Amniotic stem cell (primary cell): Measurements from ENCODE around the gene SMAD3.
A peak's percentile ranks its signal among the peaks of the same experiment; 100 is the strongest.
"Not testable (repeated sequence)": the region's sequence is repeated elsewhere in the genome, so short reads cannot be mapped to it uniquely, and the experiment has no call there.

ENCODE experiments used
- DNase-seq: peaks from one replicate; lab custom pipeline; 2025; lab: John Stamatoyannopoulos, UW

The SMAD3 gene

GRCh38 chr15:67065531-67066005 lies at the start of gene SMAD3:
Gene SMAD3, plus strand, starts transcription at chr15:67065602. Its CDS starts 553 bp downstream, at chr15:67066155.
- DNase-seq: peak; percentile 87

DNA sequence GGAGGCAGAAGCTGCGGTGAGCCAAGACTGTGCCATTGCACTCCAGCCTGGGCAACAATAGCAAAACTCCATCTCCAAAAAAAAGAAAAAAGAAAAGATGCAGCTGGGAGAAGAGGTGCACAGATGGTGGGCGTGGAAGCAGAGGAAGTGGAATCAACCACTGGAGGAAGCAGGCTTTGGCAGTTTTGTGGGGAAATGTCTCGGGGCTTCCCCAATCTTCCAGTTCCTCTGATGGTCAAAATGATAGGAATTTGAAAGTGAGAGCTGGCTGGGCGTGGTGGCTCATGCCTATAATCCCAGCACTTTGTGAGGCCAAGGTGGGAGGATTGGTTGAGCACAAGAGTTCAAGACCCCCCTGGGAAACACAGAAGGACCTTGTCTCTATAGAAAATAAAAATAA lies 48.1 kb upstream of the SMAD3 start:
- DNase-seq: no peak

GRCh38 chr15:67018026-67018425 lies 47.4 kb upstream of the SMAD3 start:
- DNase-seq: no peak

DNA sequence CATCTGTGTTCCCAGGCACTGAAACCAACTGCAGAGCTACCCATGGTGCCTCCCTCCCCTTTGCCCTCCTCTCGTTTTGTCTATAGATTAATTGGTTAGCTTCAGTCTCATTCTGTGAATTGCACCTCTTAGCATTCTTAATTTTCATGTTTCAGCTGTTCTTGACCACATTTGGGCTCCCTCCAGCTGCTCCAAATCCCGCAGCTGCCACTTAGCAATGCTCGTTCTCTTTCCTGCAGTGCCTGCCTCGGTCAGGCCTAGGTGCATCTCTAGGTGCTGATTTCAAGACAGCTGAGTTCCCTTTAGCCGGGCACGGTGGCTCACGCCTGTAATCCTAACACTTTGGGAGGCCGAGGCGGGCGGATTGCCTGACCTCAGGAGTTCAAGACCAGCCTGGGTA lies 47.0 kb upstream of the SMAD3 start:
- DNase-seq: no peak

DNA sequence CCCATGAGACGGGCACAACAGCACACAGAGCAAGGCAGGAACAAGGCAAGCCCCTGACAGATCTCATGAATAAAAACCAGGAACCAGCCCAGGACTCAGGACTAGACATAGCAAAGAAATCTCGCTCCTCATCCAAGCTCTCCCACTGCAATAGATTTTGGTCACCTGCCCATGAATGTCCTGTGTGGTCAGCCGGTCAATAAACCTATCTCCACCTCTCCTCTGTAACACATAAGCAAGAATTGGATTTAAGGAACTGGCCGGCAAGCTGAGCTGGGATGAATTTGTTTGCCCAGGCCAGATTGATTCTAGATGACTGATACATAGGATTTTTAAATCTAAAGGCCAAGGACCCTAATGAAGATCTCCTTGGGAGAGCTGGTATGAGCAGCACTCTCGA lies 46.3 kb upstream of the SMAD3 start:
- no peak for DNase-seq

DNA sequence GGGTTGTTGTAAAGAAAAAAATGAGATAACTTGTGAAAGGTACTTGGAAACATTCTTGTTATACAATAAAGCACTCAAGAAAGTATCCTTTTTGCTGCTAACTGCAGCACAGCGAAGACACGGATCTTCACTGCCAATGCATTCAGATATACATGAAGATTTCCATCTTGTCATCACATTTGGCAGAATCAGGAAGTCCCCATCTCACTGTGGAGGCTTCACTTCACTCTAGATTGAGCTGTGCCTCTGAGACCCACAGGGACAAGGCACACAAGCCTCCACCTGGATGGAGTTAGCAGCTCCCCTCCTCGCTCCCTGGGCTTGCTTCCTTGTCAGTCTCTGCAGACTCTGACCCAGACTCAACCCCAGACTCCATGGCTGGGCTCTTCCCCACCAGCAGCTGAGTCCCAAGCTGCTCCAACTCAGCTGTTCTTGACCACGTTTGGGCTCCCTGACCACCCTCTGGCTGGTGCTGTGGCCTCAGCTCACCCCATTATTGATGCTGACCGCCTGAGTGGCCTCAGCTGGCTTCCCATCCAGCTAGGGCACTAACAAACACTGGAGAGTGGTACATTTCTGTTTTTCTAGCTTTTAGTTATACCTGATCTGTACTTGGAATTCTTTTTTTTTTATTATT lies 45.4 kb upstream of the SMAD3 start:
- DNase-seq: no peak

- not testable (repeated sequence) for DNase-seq
These were observed 44.7 kb upstream of the SMAD3 start for GRCh38 chr15:67020668-67021067.

- no peak for DNase-seq
These were observed 43.9 kb upstream of the SMAD3 start for GRCh38 chr15:67021455-67021854.

GRCh38 chr15:67022587-67023105 lies 42.8 kb upstream of the SMAD3 start:
- no peak for DNase-seq

- no peak for DNase-seq
These were observed 41.7 kb upstream of the SMAD3 start for GRCh38 chr15:67023517-67024313.

GRCh38 chr15:67024314-67024997 lies 40.9 kb upstream of the SMAD3 start:
- DNase-seq: peak; percentile 91

GRCh38 chr15:67024998-67025368 lies 40.4 kb upstream of the SMAD3 start:
- DNase-seq: no peak

GRCh38 chr15:67025719-67026609 lies 39.4 kb upstream of the SMAD3 start:
- DNase-seq: no peak

DNA sequence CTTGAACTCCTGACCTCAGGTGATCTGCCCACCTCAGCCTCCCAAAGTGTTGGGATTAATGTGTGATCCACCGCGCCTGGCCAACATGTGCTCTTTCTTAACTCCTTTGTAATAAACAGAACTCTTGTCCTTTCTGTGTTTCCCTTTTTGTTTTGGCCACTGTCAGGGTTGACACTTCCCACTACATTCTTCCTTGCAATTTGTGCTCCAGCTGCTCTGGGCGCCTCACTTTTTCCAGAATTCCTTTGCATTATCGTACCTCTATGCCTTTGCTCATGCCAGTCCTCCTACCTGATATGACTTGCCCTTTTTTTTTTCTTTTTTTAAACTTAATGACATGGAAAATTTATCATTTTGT lies 38.8 kb upstream of the SMAD3 start:
- no peak for DNase-seq

DNA sequence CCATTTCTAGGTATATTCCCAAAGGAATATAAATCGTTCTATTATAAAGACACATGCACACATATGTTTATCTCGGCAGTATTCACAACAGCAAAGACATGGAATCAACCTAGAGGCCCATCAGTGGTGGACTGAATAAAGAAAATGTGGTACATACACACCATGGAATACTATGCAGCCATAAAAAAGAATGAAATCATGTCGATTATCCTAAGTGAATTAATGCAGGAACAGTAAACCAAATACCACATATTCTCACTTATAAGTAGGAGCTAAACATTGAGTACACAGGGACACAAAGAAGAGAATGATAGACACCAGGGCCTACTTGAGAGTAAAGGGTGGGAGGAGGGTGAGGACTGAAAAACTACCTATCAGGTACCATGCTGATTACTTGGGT lies 37.0 kb upstream of the SMAD3 start:
- DNase-seq: not testable (repeated sequence)

DNA sequence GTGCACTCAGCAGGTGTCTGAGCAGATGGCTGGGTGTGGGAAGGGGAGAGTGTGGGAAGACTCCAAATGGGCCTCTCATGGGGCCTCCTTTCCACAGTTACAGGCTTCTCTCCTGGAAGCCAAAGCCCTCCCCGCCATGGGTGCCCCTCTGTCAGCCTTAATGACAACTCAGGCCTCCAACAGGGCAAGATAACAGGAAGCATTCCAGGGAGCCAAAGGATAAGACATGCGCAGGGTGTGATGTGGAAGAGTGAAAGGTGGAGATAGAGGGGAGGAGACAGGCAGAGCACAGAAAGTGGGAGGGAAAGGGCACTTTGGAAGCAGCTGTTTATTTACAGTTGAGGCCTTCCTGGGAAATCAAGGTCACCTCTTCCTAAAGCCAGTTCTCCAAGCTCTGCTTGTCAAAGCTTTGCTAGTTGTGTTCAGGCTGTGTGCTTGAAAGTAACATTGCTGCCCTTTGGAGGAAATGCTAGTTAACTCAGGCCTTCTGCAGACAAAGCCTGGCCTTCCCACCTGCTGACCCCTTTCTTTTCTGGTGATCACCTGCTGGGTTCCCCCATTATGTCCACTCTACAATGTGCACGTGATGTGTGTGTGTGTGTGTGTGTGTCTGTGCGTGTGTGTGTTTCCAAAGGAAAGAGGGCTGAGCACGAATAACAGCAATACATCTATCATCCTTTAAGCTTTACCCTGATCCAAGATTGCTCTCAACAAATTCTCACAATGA lies 35.2 kb upstream of the SMAD3 start:
- no peak for DNase-seq

DNA sequence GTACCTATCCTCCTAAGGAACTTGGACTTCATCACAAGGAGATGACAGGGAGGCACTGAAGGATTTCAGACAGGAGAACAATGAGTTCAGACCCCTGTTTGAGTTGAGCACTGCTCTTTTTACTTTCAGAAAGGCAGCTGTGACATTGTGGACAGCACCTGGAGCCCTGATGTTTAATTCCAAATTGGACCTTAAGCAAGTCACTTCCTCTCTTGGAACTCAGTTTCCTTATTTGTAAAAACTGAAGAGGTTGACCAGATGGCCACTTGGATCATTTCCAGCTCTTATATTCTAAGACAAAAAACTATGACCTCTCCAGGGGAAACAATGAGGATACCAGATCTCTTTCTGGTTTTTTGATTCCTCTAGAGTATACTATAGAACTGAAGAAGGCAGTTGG lies 34.1 kb upstream of the SMAD3 start:
- DNase-seq: no peak

DNA sequence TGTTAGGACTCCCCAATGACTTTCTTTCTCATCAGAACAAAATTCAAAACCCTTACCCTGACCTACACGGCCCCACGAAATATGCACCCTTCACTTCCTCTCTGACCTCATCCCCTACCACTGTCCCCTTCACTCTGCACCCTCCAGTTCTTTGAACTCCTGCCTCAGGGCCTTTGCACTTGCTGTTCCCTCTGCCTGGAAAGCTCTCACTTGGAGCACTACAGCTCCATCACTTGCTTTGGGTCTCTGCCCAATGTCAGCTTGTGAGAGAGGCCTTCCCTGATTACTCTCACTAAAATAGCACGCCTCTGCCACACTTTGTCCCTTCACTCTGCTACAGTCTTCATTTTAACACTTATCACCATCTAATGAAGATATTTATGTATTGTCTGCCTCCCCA lies 32.8 kb upstream of the SMAD3 start:
- no peak for DNase-seq

DNA sequence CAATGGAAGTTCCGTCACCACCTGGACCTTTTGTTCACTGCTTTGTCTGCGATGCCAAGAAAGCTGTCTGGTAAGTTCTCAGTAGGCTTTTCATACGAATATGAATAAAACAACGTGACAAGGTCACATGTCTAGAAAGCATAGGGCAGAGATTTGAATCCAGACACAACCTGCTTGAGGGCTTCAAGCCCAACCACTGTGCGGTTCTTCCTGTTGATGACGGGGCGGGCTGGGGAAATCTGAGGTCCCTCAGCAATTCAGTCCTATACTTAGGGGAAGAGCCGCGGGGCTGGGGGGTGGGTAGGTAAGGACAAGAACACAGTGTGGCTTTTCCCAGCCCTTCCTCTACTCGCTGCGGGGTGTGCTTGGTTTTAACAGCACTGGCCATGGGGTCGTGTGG lies 32.4 kb upstream of the SMAD3 start:
- no peak for DNase-seq

DNA sequence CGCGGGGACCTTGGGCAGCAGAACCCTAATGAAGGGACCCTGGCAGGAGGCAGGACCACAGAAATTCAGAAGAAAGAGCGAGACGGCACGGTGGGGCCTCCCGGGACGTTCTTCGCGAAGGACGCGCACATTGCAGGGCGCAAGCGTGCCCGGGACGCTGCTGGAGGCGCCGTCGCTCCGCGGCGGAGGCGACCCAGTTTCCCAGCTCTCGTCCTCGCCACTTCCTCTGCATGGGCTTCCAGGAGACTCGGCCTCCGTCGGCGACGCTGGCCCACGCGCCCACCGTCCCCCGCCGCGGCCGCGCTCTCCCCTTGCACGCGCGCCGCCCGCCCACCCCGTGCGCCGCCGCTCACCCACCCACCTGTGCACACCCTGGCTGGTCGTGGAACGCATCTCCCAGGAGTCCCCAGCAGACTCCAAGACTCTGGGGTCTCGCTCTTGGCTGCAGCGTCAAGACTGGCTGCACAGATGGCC lies 31.8 kb upstream of the SMAD3 start:
- DNase-seq: no peak

DNA sequence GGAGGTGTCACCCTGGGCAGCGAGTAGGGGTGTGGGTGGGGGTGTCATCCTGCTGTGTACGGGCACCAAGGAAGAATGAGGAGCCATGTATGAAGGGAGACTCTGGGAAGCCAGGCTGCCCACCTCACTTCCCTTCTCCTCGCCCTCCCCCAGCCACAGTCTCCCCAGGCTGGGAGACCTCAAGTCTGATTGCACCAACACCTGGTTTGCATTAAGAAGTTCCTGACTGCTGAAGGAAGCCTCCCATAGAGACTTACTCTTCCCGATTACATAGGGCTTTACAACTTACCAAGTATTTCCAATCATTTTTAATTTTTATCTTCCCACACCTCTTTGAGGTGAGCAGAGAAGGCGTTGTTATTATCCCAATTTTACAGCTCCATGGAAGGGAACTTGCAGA lies 29.5 kb upstream of the SMAD3 start:
- no peak for DNase-seq
